Left kidney (tissue), 2 donors: ENCODE results near the gene VWC2. TPM values are rescaled to one million over a fixed set of nuclear protein-coding genes. Genes with fewer than 3 reads are reported as not detected.

ENCODE experiments used
- DNase-seq: peaks from one replicate; pipeline ENCODE4 v3.0.0-alpha.2; 2013
- polyA plus RNA-seq: library from polyadenylated mRNA; unstranded; fragments of 120-200 nt; gene quantifications from one replicate; pipeline ENCODE4 v1.2.1, GENCODE V29; 2013; ENCODE audit not compliant: insufficient read length

Gene VWC2
- polyA plus RNA-seq, 1 donor: 1.1 TPM

- DNase-seq: no peak
Observed at GRCh38 chr7:49937608-49938007, 164.2 kb downstream of the VWC2 start.
